Heart left ventricle (tissue), 16 donors: ENCODE data around the gene ATP9A. TPM values are rescaled to one million over a fixed set of nuclear protein-coding genes. Genes with fewer than 3 reads are reported as not detected.
"Not testable (repeated sequence)": the region's sequence is repeated elsewhere in the genome, so short reads cannot be mapped to it uniquely, and the experiment has no call there.

Experiments used
- ATAC-seq, 4 donors: fragments of 200-7000 bp; cut with Tn5 transposase; one replicate each; pipeline ENCODE4 v1.9.1; 2020 to 2022; ENCODE audit warnings: moderate library complexity in 4 of 4, mild to moderate bottlenecking in 3 of 4, moderate number of reproducible peaks in 1 of 4
- DNase-seq, 5 donors: peaks; one replicate each; pipeline ENCODE4 v3.0.0-alpha.2; 2020
- H3K27ac ChIP-seq, 12 donors: fragments of 200-600 bp; sonication (generic) in 4 of 12; one replicate each; pipeline versions ENCODE4 v1.5.0 to v1.8.0; 2016 to 2022; ENCODE audit warnings: mild to moderate bottlenecking in 2 of 12
- H3K27me3 ChIP-seq, 9 donors: fragments of 200-600 bp; sonication (generic) in 2 of 9; one replicate each; pipeline versions ENCODE4 v1.5.1 to v1.8.0; 2016 to 2022; ENCODE audit warnings: mild to moderate bottlenecking in 3 of 9
- H3K36me3 ChIP-seq, 9 donors: fragments of 200-600 bp; sonication (generic) in 2 of 9; one replicate each; pipeline versions ENCODE4 v1.5.0 to v1.8.0; 2018 to 2022; ENCODE audit warnings: mild to moderate bottlenecking in 2 of 9
- H3K4me1 ChIP-seq, 12 donors: fragments of 200-600 bp; sonication (generic) in 4 of 12; one replicate each; pipeline versions ENCODE4 v1.5.0 to v1.8.0; 2016 to 2022; ENCODE audit warnings: mild to moderate bottlenecking in 3 of 12
- H3K4me3 ChIP-seq, 12 donors: fragments of 200-600 bp; sonication (generic) in 4 of 12; one replicate each; pipeline versions ENCODE4 v1.5.0 to v1.8.0; 2017 to 2022; ENCODE audit warnings: mild to moderate bottlenecking in 9 of 12, moderate library complexity in 4 of 12
- H3K9me3 ChIP-seq, 12 donors: fragments of 200-600 bp; sonication (generic) in 4 of 12; one replicate each; pipeline versions ENCODE4 v1.5.0 to v1.8.0; 2016 to 2022; ENCODE audit warnings: mild to moderate bottlenecking in 1 of 12
- CTCF ChIP-seq, 12 donors: fragments of 200-600 bp; sonication (generic) in 4 of 12; IDR thresholded peaks; one replicate each; pipeline versions ENCODE4 v1.5.0 to v1.8.0; 2018 to 2022; ENCODE audit warnings: antibody characterized with exemption in 12 of 12, mild to moderate bottlenecking in 5 of 12
- POLR2A ChIP-seq, 2 donors: fragments of 450-650 bp; IDR thresholded peaks; one replicate each; pipeline ENCODE4 v1.6.1; 2017; ENCODE audit warnings: antibody characterized with exemption in 2 of 2, mild to moderate bottlenecking in 2 of 2, moderate library complexity in 2 of 2
- WGBS, 4 donors: extraction: QIAGEN DNeasy Blood & Tissue Kit in 2 of 4; methylation state at CpG; one replicate each; pipeline versions ENCODE4 v1.1.5 to v1.1.7; 2013 to 2018; 5-methylcytosine and 5-hydroxymethylcytosine counted together
- intact Hi-C, 10 donors: fragments of 100-400 bp; cut with DNase I; formaldehyde crosslinking; loops; one replicate each; pipeline versions ENCODE4 v1.11.1 to v1.14.2; 2022
- polyA plus RNA-seq, 2 donors: library from polyadenylated mRNA; stranded (reverse); fragments of 200-250 nt; gene quantifications; one replicate each; pipeline ENCODE4 v1.2.3, GENCODE V29; 2013
- total RNA-seq, 9 donors: library from RNA; depleted of rRNA in 2 of 9; stranded (reverse); fragments of >200 nt in 2 of 9; fragmentation: NEBNext Ultra II Directional in 3 of 9; extraction: Animal tissue kit (Norgen Biotek cat#: 25700) in 3 of 9; gene quantifications; one replicate each; pipeline versions ENCODE4 v1.1.0 to v1.2.4, GENCODE V29; 2016 to 2023
- donor health status: ischemic (EF 13 %, LVEDD 7.1; RV severe dilation, severe dysfunction).
- donor health status: healthy with polysubstance abuse.
- donor health status: DM: no; HTN: yes; CAD: no.
- donor health status: DM: no; HTN: no; CAD: no.
- donor health status: ischemic (EF 25% LVEDD 6.9; RV normal size, moderate dysfunction).
- donor health status: ischemic (EF 25% LVEDD 5.7; RV mildly dilated, moderate dysfunction).
- donor health status: healthy.
- donor health status: DM: yes; HTN: yes; CAD: no.
- donor health status: ischemic (EF 35%, LVEDD 5.7; RV mildly dilated, moderate dysfunction).
- donor health status: nonischemic (EF 11% LVEDD 7.7; RV severe dilation, severe dysfunction).
- donor health status: DM: yes; HTN: yes; CAD: no.
- donor health status: PGD.
- donor health status: ischemic (EF 29% LVEDD 5.4; RV normal size, mild dysfunction).
- donor health status: nonischemic (EF 23%, LVEDD 6.1; RV moderate dilation, normal function).

The ATP9A gene
- total and polyA plus RNA-seq, 11 donors, result 4.4 to 36.4 (median 27.6) TPM

- H3K36me3 ChIP-seq, result no peaks in the 10 kb centered on the region
- H3K4me1 ChIP-seq, result no peaks in the 10 kb centered on the region
- H3K27ac ChIP-seq, result no peak overlapping the region
- DNase-seq (no peak), ATAC-seq (no peak)
- 77 to 87% (median 84%) methylated on average over 13 to 17 of the region's 17 CpGs for WGBS, 4 donors
- TF ChIP-seq CTCF (IDR thresholded peaks at IDR 0.05) (no peak), POLR2A (IDR thresholded peaks at IDR 0.05) (no peak)
- intact Hi-C loops, result no loop called here
- H3K4me3 ChIP-seq, result no peak overlapping the region
- no peaks in the 10 kb centered on the region for H3K9me3 ChIP-seq
- H3K27me3 ChIP-seq, result peaks cover 0 to 33% (median 0%) of the 10 kb centered on the region in 9 donors
These were observed 22.1 kb upstream of the ATP9A start for GRCh38 chr20:51790256-51790655.

- peaks cover 0 to 25% (median 0%) of the 10 kb centered on the region in 9 donors for H3K27me3 ChIP-seq
- WGBS, 4 donors, result 68 to 72% (median 70%) methylated on average over 2 of the region's 2 CpGs
- TF ChIP-seq POLR2A (IDR thresholded peaks at IDR 0.05), result no peak
- no peak for TF ChIP-seq CTCF (IDR thresholded peaks at IDR 0.05)
These were observed 21.2 kb upstream of the ATP9A start for GRCh38 chr20:51789434-51789833.

GRCh38 chr20:51788822-51789221, 20.6 kb upstream of the ATP9A start:
- Histone ChIP-seq H3K27ac (no peak overlapping the region), H3K4me1 (no peaks in the 10 kb centered on the region), H3K9me3 (no peaks in the 10 kb centered on the region), H3K27me3 (peaks cover 0 to 19% (median 0%) of the 10 kb centered on the region in 9 donors), H3K4me3 (no peak overlapping the region), H3K36me3 (no peaks in the 10 kb centered on the region)
- intact Hi-C loops, result no loop called here
- 82 to 88% (median 83%) methylated on average over 14 of the region's 14 CpGs for WGBS, 4 donors
- TF ChIP-seq POLR2A (IDR thresholded peaks at IDR 0.05), result no peak
- TF ChIP-seq CTCF (IDR thresholded peaks at IDR 0.05), result no peak
- ATAC-seq (no peak), DNase-seq (no peak)

More at GRCh38 chr20:51789434-51789833, 21.2 kb upstream of the ATP9A start:
- Histone ChIP-seq H3K4me1 (no peaks in the 10 kb centered on the region), H3K4me3 (no peak overlapping the region), H3K9me3 (no peaks in the 10 kb centered on the region), H3K36me3 (no peaks in the 10 kb centered on the region), H3K27ac (no peak overlapping the region)
- no peak for ATAC-seq
- DNase-seq, result no peak
- intact Hi-C loops, result no loop called here

- no peak for TF ChIP-seq POLR2A (IDR thresholded peaks at IDR 0.05)
- TF ChIP-seq CTCF (IDR thresholded peaks at IDR 0.05), result no peak
- Histone ChIP-seq H3K4me3 (no peak overlapping the region), H3K27me3 (peaks cover 0 to 8% (median 0%) of the 10 kb centered on the region in 9 donors), H3K9me3 (peaks cover 0 to 4% (median 0%) of the 10 kb centered on the region in 12 donors), H3K36me3 (no peaks in the 10 kb centered on the region), H3K27ac (no peak overlapping the region), H3K4me1 (no peaks in the 10 kb centered on the region)
- 79 to 85% (median 81%) methylated on average over 15 of the region's 15 CpGs for WGBS, 4 donors
- intact Hi-C loops, result no loop called here
- DNase-seq (no peak), ATAC-seq (no peak)
These were observed 16.1 kb upstream of the ATP9A start for GRCh38 chr20:51784299-51784698.

- not testable (repeated sequence) for ATAC-seq, H3K36me3 ChIP-seq, H3K4me1 ChIP-seq, H3K27me3 ChIP-seq, H3K4me3 ChIP-seq, H3K27ac ChIP-seq, DNase-seq
- peaks cover 0 to 16% (median 3%) of the 10 kb centered on the region in 12 donors for H3K9me3 ChIP-seq
- intact Hi-C loops, result loop anchor here in 1 of 10 donors (10.0 kb wide), 1 partner anchor 53 kb away; no protein-coding TSS in a partner anchor
- WGBS, 4 donors, result 79 to 89% (median 86%) methylated on average over 4 of the region's 4 CpGs
These were observed 10.1 kb upstream of the ATP9A start for GRCh38 chr20:51778229-51778759.
